Lower leg skin (tissue), 4 donors: ENCODE results near the gene VSIR. TPM values are rescaled to one million over a fixed set of nuclear protein-coding genes. Genes with fewer than 3 reads are reported as not detected.

Source experiments
- DNase-seq, 2 donors: peaks; one replicate each; pipeline ENCODE4 v3.0.0-alpha.2; 2019; ENCODE audit warnings: low spot score in 2 of 2
- H3K4me3 ChIP-seq: fragments of 200-600 bp; sonication (generic); 2 replicates; pipeline ENCODE4 v1.5.1; 2017; ENCODE audit warnings: mild to moderate bottlenecking, low read depth; ENCODE audit not compliant: poor library complexity, severe bottlenecking
- POLR2A ChIP-seq, 2 donors: fragments of 450-650 bp; IDR thresholded peaks; one replicate each; pipeline ENCODE4 v1.6.1; 2016 to 2017; ENCODE audit warnings: antibody characterized with exemption in 2 of 2, mild to moderate bottlenecking in 1 of 2, moderate library complexity in 1 of 2
- WGBS, 2 donors: methylation state at CpG; one replicate each; pipeline ENCODE4 v1.1.5; 2018; 5-methylcytosine and 5-hydroxymethylcytosine counted together
- intact Hi-C: fragments of 100-400 bp; cut with DNase I; formaldehyde crosslinking; loops from one replicate; pipeline ENCODE4 v1.15.0; 2023; ENCODE audit warnings: low total_unique reads
- total RNA-seq, 4 donors: library from RNA; depleted of rRNA; stranded (reverse); fragments of >200 nt; gene quantifications; one replicate each; pipeline ENCODE4 v1.1.0, GENCODE V29; 2016
- TF ChIP-seq, protein P1 (sequence below), 3 donors: fragments of 450-650 bp; IDR thresholded peaks; one replicate each; pipeline ENCODE4 v1.5.1; 2016; ENCODE audit warnings: antibody characterized with exemption in 3 of 3, mild to moderate bottlenecking in 3 of 3, moderate library complexity in 2 of 3

VSIR gene
- total RNA-seq, 4 donors from 2014 or later: 14.5 to 56.5 (median 23.2) TPM

DNA sequence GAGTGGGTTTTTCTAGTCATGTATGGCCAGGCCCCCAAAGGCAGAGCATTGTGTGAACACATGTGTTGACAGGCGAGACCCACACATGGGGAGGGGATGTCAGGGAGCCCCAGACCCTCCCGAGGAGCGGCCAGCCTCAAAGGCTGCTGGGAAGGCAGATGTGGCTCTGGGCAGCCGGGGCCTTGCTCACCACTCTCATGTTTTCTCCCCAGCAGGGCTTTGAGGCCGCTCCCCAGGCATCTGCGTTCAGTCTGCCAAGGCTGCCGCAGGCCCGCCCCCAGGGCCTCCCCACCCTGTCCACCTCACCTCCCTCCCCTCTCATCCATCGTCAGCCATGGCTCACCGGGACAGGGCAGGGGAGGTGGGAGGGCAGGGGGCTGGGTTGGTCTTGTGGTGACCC lies 16.6 kb upstream of the VSIR start:
- DNase-seq: no peak
- TF ChIP-seq, protein P1, sequence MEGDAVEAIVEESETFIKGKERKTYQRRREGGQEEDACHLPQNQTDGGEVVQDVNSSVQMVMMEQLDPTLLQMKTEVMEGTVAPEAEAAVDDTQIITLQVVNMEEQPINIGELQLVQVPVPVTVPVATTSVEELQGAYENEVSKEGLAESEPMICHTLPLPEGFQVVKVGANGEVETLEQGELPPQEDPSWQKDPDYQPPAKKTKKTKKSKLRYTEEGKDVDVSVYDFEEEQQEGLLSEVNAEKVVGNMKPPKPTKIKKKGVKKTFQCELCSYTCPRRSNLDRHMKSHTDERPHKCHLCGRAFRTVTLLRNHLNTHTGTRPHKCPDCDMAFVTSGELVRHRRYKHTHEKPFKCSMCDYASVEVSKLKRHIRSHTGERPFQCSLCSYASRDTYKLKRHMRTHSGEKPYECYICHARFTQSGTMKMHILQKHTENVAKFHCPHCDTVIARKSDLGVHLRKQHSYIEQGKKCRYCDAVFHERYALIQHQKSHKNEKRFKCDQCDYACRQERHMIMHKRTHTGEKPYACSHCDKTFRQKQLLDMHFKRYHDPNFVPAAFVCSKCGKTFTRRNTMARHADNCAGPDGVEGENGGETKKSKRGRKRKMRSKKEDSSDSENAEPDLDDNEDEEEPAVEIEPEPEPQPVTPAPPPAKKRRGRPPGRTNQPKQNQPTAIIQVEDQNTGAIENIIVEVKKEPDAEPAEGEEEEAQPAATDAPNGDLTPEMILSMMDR (IDR thresholded peaks at IDR 0.05): no peak
- TF ChIP-seq POLR2A (IDR thresholded peaks at IDR 0.05): no peak
- WGBS, 2 donors: 65 to 76% methylated on average over 7 to 10 of the region's 10 CpGs
- intact Hi-C loops: loop anchor here (5.0 kb wide), 1 partner anchor 1478 kb away; no protein-coding TSS in a partner anchor
- no peak overlapping the region for H3K4me3 ChIP-seq

DNA sequence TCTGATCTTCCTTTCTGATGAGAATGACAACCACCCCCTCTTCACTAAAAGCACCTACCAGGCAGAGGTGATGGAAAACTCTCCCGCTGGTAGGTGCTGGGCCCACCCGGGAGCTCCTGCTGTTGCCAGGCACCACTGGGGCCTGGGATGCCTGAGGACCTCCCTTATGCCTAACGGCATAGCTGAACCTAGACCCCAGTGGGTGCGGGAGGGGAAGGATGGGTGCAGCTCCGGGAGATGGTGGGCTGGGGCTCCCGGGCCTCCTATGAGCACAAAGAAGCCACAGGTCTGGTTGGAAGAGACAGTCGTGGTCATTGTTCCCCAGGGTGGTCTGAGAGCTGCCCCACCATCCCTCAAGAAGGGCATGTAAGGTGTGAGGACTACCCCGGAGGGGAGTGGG lies 15.6 kb upstream of the VSIR start:
- 91 to 93% methylated on average over 8 of the region's 8 CpGs for WGBS, 2 donors
- intact Hi-C loops: no loop called here
- no peak for DNase-seq
- TF ChIP-seq POLR2A (IDR thresholded peaks at IDR 0.05): no peak
- TF ChIP-seq, protein P1 (IDR thresholded peaks at IDR 0.05): no peak
- no peak overlapping the region for H3K4me3 ChIP-seq

DNA sequence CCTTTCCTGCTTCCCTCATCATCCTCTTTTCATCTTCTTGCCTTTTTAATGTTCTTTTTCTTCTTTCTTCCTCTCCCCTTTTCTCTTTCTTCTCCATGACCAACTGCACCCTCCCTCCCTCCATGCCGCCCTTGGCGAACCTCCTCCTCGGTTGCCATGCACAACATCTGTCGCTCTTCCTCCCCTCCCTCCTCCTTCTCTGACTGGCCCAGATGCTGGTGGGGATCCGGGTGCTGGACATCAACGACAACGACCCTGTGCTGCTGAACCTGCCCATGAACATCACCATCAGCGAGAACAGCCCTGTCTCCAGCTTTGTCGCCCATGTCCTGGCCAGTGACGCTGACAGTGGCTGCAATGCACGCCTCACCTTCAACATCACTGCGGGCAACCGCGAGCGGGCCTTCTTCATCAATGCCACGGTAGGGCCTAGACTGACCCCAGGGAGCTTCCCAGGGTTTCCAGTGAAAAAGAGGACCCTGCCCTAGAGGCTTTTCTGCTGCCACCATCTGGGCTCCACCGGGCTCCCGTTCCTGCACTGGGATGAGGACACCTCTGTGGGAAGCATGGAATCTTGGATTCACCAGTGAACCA lies 11.5 kb upstream of the VSIR start:
- no peak for TF ChIP-seq POLR2A (IDR thresholded peaks at IDR 0.05)
- TF ChIP-seq, protein P1 (IDR thresholded peaks at IDR 0.05): no peak
- no peak for DNase-seq
- 93 to 96% methylated on average over 16 to 18 of the region's 18 CpGs for WGBS, 2 donors
- H3K4me3 ChIP-seq: no peak overlapping the region
- intact Hi-C loops: no loop called here

DNA sequence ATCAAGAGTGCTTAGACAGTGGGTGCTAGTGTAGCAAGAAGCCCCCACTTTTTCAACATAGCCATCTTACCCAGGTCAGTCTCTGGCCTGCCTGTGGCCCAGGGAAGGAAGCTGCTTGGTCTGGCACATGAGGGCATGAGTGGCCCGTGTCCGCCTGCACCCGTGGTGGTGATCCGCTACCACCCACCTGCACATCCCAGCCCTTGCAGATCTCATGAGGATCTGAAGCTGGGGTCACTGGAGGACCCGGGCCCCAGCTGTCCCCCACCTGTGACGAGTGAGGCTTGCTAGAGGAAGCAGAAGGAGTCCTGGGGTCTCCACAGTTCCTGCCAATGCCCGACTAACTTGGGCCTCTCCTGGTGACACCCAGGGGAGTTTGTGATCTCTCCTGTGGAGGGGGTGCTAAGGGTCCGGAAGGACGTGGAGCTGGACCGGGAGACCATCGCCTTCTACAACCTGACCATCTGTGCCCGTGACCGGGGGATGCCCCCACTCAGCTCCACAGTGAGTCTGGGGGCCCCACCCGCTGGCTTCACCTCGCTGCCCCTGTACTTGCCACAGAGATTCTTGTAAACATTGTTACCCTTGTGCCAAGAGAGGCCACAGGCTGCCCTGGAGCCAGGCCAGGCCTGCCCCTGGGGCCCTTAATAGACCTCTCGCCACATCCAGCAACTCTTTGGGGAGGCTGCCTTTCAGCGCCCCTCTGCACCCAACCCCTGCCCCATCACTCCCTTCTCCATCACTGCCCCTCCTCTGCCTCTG lies 10.8 kb upstream of the VSIR start:
- DNase-seq: no peak
- no peak overlapping the region for H3K4me3 ChIP-seq
- 84 to 87% methylated on average over 15 to 16 of the region's 17 CpGs for WGBS, 2 donors
- intact Hi-C loops: no loop called here
- no peak for TF ChIP-seq POLR2A (IDR thresholded peaks at IDR 0.05)
- TF ChIP-seq, protein P1 (IDR thresholded peaks at IDR 0.05): no peak

DNA sequence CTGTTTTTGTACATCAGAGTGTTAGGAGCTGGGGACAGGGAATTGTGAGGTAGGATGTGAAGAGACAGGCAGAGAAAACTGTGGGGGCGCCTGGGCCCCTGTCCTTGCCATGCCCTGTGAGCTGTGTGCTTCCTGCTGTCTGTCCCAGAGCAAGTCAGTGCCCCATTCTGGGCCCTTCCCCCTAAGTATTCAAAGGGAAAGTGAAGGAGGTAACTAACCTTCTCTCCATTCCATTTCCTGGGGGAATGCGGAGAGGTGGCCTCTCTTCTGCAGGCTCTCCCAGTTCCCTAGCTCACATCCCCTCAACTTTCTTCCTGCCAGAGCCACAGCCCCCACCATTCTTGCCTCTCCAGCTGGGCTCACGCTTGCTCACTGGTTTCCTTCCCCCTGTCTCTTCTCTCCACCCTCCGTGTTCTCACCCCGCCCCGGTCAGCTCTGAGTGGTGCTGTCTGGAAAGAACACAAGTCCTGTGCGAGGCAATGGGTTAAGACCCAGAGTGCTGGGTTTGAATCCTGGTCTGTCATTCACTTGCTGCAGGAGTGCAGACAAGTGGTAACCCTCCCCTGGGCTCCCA lies 9.7 kb upstream of the VSIR start:
- WGBS, 2 donors: 54 to 61% methylated on average over 7 of the region's 7 CpGs
- no peak overlapping the region for H3K4me3 ChIP-seq
- no peak for DNase-seq
- TF ChIP-seq POLR2A (IDR thresholded peaks at IDR 0.05): no peak
- TF ChIP-seq, protein P1 (IDR thresholded peaks at IDR 0.05): no peak
- intact Hi-C loops: no loop called here
